GM19193 (cell line): ENCODE measurements around the gene NCKAP5L.

Experiments used
- POLR2A ChIP-seq: IDR thresholded peaks from 4 replicates; pipeline ENCODE4 v1.6.1; 2011; ENCODE audit not compliant: insufficient read depth, insufficient read length; ENCODE audit errors: extremely low read depth

The NCKAP5L gene

DNA sequence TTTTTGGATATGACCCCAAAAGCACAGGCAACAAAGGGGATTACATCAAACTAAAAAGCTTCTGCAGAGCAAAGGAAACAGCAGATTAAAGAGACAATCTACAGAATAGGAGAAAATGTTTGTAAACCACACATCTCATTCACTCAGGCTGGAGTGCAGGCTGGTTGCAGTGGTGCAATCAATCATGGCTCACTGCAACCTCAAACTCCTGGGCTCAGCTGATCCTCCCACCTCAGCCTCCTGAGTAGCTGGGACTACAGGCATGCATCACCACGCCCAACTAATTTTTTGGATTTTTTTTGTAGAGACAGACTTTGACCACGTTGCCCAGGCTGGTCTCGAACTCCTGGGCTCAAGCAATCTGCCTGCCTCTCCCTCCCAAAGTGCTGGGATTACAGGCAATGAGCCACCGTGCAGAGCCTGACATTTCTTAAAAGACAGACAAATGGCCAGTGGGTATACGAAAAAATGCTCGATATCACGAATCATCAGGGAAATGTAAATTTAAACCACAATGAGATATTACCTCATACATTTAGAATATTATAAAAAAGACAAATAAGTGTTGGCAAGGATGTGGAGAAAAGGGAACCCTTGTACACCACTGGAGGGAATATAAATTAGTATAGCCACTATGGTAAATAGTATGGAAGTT, 9.8 kb downstream of the NCKAP5L start:
- no peak for TF ChIP-seq POLR2A

DNA sequence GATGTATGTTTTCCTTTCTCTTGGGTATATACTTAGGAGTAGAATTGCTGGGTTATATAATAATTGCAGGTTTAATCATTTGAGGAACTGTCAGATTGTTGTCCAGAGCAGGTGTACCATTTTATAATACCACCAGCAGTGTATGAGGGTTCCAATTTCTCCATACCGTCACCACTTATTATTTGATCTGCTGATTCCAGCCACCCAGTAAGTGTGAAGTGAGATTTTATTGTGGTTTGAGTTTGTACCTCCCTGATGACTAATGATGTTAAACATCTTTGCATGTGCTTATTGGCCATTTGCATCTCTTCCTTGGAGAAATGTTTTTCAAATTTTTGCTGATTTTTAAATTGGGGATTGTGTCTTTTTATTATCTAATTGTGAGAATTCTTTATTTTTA, 15.1 kb downstream of the NCKAP5L start:
- no peak for TF ChIP-seq POLR2A

DNA sequence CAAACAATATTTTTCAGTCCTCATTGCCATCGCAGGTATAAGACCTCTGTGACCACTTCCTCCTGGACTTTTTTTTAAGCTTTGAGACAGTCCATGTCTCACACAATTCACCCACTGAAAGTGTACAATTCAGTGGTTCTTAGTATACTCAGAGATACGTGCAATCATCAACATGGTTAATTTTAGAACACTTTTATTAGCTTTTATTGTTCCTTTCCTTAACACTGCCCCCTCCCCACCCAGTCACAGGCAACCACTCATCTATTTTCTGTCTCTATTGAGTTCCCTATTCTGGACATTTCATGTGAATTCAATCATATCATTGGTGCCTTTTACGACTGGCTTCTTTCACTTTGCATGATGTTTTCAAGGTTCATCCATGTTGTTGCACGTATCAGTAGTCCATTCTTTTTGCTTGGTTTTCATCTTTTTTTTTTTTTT, 16.2 kb downstream of the NCKAP5L start:
- no peak for TF ChIP-seq POLR2A

DNA sequence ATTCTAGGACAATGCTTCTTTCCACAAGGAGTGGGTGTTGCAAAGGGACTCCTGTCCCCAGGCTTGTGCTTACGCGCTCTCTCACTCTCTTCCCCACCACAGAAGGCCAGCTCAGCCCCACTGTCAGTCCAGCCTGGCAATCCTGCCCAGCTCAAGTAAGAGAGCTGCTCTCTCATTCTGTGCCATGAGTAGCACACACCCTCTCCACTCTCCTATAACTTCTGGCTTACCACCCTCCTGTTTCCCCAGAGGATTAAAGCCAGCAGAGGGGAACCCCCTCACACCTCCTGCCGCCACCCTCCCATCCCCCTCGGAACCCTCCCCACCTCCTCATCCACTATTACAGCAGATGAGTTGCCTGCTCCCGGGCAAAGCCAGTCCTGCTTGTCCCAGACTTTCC, 17.1 kb downstream of the NCKAP5L start:
- no peak for TF ChIP-seq POLR2A

DNA sequence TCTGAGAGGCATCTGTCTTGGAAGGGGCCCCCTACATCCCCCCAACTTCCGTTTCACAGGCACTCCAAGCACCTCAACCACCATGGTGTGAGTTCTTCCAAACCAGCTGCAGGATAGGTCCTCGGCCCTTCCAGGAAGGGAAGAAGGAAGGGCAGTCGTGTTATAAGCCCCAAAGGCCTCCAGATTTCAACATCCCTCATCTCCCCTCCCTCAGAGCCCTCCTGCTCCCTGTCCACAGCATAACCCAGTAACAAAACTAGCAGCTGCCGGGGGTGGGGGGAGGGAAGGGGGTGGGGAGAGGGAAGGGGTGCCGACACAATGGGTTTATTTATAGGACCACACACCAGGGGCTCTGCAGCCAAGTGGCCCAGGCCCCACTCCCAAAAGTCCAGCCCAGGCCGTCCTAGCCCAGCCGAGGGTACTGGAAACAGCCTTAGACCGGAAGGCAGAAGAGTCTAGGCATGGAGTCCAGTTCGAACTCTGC, 18.3 kb downstream of the NCKAP5L start:
- no peak for TF ChIP-seq POLR2A

DNA sequence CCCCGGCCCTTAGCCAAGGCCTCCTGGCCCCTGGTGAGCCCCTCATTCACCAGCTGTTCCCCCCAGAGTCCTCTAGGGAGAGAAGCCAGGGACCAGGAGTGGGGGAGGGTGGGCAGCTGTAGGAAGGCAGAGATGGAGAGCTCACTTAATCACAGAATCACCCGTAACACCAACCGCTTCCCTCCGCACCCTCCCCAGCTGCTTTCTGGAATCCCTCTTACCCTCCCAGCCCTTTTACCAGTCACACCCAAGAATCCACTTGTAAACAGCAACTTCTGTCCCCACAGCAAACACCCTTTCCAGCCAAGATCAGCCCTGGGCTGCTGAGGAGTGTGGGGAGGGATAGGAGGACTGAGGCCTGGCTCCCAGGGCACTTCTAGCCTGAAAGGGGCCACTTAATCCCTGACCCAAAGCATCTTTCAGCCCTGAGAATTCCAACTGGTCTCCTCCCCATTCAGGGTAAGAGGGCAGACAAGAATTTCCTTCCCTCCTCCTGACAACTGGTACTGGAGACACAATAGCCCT, 18.8 kb downstream of the NCKAP5L start:
- TF ChIP-seq POLR2A, result no peak

DNA sequence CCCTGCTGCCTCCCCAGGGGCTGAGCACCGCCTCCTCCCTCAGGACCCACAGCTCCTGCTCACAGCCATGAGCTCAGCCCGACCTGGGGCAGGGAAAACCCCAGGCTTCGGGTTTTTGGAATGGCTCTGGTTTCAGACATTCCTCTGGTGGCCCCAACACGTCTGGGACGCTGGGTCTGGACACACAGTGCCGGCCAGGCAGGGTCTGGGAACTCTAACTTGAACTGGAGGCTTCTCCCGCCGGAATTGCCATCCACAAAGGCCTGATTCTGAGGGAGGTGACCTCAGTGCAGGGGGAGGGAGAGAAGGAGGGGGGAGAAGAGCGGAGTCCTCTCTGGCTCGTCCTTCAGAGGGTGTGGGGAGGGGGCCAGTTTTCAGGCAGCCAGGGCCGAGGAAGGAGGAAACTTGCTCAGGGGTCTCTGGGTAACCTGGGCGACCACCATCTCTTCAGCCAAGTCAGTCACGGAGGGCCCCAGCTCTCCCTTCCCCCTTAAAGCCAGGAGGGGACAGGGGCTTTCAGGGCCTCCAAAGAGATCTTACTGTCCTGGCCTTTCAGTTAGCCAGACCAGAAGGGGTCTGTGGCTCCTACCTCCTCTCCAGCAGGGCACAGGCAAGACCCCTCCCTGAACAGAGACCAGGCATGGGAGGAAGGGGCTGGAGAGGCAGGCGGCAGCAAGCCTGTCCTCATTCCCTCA, 19.4 kb downstream of the NCKAP5L start:
- TF ChIP-seq POLR2A, result no peak

DNA sequence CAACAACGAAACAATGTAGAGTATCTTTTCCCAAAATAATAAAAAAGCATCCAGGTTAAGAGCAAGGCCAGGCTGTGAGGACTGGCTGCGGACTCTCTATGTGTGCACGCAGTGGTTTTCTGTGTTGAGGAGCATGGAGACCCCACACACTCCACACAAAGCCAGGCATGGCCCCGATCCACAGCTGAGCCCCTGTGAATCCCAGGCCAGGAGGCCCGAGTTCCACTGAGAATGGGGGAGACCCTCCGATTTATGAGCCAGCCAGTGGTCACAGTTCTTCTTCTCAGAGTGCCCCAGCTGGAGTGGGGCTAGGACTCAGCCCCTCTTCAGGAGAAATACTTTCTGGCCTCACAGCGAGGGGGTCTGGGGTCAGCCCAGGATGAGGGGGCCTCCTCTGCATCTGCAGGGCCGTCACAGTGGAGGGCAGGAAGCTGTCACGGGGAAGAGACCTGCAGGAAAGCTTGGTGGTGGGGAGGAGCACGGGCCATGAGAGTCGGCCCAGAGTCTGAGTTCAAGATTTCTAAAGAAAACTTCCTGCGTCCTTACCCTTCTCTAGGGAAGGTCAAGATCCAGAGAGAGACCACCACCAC, 20.1 kb downstream of the NCKAP5L start:
- TF ChIP-seq POLR2A, result no peak

DNA sequence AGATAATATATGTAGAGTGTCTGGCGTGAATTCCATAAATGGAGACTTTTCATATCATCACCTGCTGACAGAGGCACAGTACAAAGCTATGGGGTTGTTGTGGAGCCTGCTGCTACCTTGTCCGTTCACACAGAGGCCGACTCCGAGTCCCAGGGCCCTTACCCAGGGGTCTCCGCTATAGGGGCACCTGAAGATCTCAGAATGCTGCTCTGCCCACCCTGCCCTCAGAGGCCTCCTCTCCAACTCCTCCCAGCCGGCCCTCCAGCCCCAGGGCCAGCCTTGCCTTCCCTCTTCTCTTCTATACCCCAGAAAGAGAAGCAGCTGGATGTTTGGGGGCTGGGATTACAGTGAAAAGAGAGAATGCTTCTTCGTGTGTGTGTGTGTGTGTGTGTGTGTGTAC, 21.3 kb downstream of the NCKAP5L start:
- TF ChIP-seq POLR2A, result no peak

DNA sequence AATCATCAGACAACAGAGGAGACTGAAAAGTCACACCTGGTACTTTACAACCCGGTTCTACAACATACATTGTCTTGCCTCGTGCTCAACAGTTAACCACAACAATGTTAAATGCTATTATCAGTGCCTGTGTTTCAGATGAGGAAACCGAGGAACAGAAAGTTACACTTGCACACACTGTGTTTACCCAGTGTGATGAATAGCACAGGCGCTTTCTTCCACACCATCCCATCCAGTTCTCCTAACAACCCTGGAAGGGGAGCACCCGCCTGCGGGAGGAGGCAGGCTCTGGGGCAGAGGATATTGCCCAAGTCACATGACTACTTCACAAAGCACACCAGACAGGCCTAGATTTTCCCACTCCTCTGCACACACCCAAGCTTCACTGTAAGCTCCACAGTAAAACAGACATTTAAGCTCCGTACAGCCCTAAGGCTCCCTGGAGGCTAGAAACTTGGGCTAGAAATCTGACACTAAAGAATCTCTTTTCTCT, 21.8 kb downstream of the NCKAP5L start:
- no peak for TF ChIP-seq POLR2A

DNA sequence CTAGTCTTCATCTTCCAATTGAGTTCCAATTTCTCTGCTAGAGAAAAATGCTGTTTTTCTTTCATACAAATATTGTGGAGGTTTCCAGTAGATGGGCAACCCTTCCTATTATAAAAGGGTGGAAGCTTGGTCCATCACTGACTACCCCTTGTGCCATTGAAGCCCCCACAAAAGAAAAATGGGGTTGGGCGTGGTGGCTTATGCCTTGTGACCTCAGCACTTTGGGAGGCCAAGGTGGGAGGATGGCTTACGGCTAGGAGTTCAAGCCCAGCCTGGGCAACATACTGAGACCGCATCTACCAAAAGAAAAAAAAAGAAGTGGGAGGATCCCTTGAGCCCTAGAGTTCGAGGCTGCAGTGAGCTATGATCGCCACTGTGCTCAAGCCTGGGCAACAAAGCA, 22.8 kb downstream of the NCKAP5L start:
- no peak for TF ChIP-seq POLR2A

DNA sequence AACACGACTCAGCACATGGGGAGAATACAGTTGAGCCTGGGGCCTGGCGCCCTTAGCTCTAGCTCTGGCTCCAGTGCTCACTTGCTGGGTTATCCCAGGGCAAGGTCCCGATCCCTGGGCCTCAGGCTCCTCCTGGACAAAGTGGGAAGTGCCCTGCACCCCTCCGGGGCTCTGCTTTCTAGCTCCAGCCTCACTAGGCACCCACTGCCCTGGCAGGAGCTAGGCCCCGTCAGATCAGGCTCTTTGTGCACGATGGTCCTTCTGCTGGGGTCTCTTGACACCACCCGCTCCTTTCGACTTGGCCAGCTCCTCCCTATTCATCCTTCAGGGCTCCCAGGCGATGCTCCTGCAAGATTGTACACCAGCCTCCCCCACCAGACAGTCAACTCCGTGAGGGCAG, 23.4 kb downstream of the NCKAP5L start:
- TF ChIP-seq POLR2A, result no peak

DNA sequence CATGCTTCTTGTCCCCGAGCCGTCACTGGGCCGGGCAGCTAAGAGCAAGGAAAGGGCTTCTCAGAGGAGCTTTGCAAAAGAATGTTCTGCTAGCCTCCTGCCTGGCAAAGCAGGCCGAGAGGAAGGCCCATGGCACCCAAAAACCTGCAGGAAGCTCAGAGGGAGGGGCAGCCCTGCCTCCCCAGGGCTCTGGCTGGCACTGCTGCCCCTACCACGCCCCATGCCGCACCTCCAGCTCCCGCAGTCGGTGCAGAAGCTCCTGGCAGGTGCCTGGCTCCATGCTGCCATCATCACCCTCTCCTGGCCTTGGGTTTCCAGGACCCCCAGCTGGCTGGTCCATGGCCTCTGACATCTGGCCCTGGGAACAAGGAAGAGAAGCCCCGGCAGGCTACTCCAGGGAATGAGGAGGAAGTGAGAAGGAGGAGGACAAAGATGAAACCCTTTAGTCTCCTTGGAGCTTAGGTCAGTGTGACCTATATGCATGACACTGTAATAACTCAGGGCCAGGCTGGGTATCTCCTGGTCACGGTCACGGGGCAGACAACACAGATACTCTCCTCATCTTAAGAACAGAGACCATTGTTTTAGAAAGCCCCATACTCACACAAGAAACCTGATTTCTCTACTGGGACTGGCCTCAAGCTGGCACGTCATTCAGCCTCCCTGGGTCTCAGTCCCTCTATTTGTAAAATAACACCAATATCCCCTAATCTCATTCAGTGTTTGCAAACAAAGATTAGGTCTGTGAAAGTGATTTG, 24.3 kb downstream of the NCKAP5L start:
- TF ChIP-seq POLR2A, result no peak

DNA sequence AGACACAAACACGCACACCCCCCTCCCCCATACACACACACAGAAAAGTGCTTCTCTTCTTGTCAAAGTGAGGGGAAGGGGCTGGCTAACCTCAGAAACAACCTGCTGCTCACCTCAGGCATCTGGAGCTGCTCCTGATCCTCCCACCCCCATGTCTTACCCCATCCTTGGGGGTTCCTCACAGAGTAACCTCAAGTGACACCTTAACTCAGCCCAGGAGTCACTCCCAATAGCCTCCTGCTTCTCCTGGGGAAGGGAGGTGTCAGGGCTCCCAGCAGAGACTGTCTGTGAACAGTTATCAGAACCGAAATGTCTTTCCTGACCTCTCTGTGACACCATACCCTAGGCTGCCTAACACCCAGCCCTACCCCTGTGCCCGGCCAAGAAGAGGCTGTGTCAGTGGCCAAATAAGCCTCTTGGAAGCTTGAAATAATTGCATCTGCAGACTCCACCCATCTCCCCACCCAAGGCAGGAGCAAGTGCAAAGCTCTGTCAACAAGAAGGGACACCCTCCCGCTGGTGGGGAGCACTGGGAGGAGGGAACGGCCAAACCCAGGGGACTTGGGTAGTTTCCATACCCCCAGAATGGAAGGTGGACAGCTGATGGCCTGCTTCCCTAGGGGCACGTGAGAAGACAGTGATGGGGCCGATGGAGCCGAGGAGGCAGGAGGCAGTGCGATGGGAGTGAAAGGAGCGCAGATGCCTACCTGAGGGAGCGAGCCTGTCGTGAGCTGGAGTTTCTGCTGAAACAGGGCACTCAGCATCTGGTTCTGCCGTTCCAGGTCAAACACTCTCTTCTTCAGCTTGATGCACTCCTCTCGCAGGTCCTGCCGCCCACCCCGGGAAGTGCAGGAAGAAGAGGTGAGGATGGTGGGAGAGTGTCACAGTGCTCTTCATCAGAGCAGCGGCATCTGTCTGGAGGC, 26.8 kb downstream of the NCKAP5L start:
- no peak for TF ChIP-seq POLR2A
